DLD1 (cell line): Measurements from ENCODE around the gene RBM47.
"Not testable (repeated sequence)": the region's sequence is repeated elsewhere in the genome, so short reads cannot be mapped to it uniquely, and the experiment has no call there.

Experiments used
- in situ Hi-C: cut with HindIII; loops from 2 replicates; pipeline ENCODE4 v1.10.0; 2017; ENCODE audit warnings: low sequenced_read_pairs

Gene RBM47

GRCh38 chr4:40421839-40422708 is 207.6 kb downstream of the RBM47 start:
- in situ Hi-C loops: no loop called here

GRCh38 chr4:40419231-40419912 is 210.3 kb downstream of the RBM47 start:
- in situ Hi-C loops: no loop called here

- in situ Hi-C loops: no loop called here
These were observed 211.0 kb downstream of the RBM47 start for GRCh38 chr4:40418430-40419230.

GRCh38 chr4:40417941-40418340 is 211.7 kb downstream of the RBM47 start:
- in situ Hi-C loops: no loop called here

- in situ Hi-C loops: no loop called here
These were observed 215.0 kb downstream of the RBM47 start for GRCh38 chr4:40414673-40415072.

- in situ Hi-C loops: no loop called here
These were observed 216.5 kb downstream of the RBM47 start for GRCh38 chr4:40412866-40413795.

- in situ Hi-C loops: no loop called here
These were observed 217.3 kb downstream of the RBM47 start for GRCh38 chr4:40412388-40412787.

GRCh38 chr4:40409835-40410234 is 219.8 kb downstream of the RBM47 start:
- in situ Hi-C loops: no loop called here

GRCh38 chr4:40407468-40407867 is 222.2 kb downstream of the RBM47 start:
- in situ Hi-C loops: not testable (repeated sequence)

- in situ Hi-C loops: no loop called here
These were observed 223.3 kb downstream of the RBM47 start for GRCh38 chr4:40406340-40406739.

GRCh38 chr4:40405193-40405592 is 224.5 kb downstream of the RBM47 start:
- in situ Hi-C loops: no loop called here

- in situ Hi-C loops: no loop called here
These were observed 226.6 kb downstream of the RBM47 start for GRCh38 chr4:40403081-40403480.

GRCh38 chr4:40402556-40402955 is 227.1 kb downstream of the RBM47 start:
- in situ Hi-C loops: no loop called here

GRCh38 chr4:40401631-40402030 is 228.0 kb downstream of the RBM47 start:
- in situ Hi-C loops: no loop called here

- in situ Hi-C loops: no loop called here
These were observed 228.6 kb downstream of the RBM47 start for GRCh38 chr4:40401096-40401495.

GRCh38 chr4:40399578-40399977 is 230.1 kb downstream of the RBM47 start:
- in situ Hi-C loops: no loop called here

- in situ Hi-C loops: no loop called here
These were observed 233.5 kb downstream of the RBM47 start for GRCh38 chr4:40395908-40396793.

GRCh38 chr4:40395166-40395900 is 234.3 kb downstream of the RBM47 start:
- in situ Hi-C loops: no loop called here

GRCh38 chr4:40394236-40394635 is 235.4 kb downstream of the RBM47 start:
- in situ Hi-C loops: no loop called here
